Measurements from ENCODE around the gene KCNN4.

The KCNN4 gene

DNA sequence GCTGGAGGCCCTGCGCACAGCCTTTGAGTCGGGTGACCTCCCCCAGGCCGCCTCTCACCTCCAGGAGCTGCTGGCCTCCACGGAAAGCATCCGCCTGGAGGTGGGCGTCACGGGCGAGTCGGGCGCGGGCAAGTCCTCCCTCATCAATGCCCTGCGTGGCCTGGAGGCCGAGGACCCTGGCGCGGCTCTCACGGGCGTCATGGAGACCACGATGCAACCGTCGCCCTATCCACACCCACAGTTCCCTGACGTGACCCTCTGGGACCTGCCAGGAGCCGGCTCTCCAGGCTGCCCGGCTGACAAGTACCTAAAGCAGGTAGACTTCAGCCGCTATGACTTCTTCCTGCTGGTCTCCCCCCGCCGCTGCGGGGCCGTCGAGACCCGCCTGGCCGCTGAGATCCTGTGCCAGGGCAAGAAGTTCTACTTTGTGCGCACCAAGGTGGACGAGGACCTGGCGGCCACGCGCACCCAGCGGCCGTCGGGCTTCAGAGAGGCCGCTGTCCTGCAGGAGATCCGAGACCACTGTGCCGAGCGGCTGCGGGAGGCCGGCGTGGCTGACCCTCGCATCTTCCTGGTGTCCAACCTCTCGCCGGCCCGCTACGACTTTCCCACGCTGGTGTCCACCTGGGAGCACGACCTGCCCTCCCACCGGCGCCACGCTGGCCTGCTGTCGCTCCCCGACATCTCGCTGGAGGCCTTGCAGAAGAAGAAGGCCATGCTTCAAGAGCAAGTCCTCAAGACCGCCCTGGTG lies 62.0 kb downstream of the KCNN4 start:
- TF ChIP-seq, protein P1, sequence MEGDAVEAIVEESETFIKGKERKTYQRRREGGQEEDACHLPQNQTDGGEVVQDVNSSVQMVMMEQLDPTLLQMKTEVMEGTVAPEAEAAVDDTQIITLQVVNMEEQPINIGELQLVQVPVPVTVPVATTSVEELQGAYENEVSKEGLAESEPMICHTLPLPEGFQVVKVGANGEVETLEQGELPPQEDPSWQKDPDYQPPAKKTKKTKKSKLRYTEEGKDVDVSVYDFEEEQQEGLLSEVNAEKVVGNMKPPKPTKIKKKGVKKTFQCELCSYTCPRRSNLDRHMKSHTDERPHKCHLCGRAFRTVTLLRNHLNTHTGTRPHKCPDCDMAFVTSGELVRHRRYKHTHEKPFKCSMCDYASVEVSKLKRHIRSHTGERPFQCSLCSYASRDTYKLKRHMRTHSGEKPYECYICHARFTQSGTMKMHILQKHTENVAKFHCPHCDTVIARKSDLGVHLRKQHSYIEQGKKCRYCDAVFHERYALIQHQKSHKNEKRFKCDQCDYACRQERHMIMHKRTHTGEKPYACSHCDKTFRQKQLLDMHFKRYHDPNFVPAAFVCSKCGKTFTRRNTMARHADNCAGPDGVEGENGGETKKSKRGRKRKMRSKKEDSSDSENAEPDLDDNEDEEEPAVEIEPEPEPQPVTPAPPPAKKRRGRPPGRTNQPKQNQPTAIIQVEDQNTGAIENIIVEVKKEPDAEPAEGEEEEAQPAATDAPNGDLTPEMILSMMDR (conservative IDR thresholded peaks at IDR 0.05): no peak
- H3K27ac ChIP-seq: no peak overlapping the region
